NCI-H1105 (cell line): ENCODE data around the gene CDC40.
"Not testable (repeated sequence)": the region's sequence is repeated elsewhere in the genome, so short reads cannot be mapped to it uniquely, and the experiment has no call there.

Experiments
- DNase-seq: peaks from one replicate; lab custom pipeline; 2025; lab: John Stamatoyannopoulos, UW

Gene CDC40

GRCh38 chr6:110270165-110270564 lies 89.9 kb downstream of the CDC40 start:
- no peak for DNase-seq

GRCh38 chr6:110271732-110272022 lies 91.5 kb downstream of the CDC40 start:
- no peak for DNase-seq

- DNase-seq = not testable (repeated sequence)
Measured at GRCh38 chr6:110272781-110273180, 92.6 kb downstream of the CDC40 start.

GRCh38 chr6:110277100-110277665 lies 97.0 kb downstream of the CDC40 start:
- no peak for DNase-seq
